ENCODE measurements around the gene VPS54.

VPS54 gene

GRCh38 chr2:63990072-63990471, 29.2 kb downstream of the VPS54 start:
- no peak for TF ChIP-seq SIN3A (IDR thresholded peaks at IDR 0.05; ENCODE audit: borderline replicate concordance, insufficient read depth, low read length)
- TF ChIP-seq POLR2AphosphoS5 (IDR thresholded peaks at IDR 0.05; ENCODE audit: low read depth, low read length), result no peak
- no peak for TF ChIP-seq FOXP2 (optimal IDR thresholded peaks at IDR 0.05; ENCODE audit: borderline replicate concordance, extremely low read depth, extremely low read length, insufficient read depth)
- TF ChIP-seq TAF1 (IDR thresholded peaks at IDR 0.05; ENCODE audit: borderline replicate concordance, insufficient read depth, low read length), result no peak
- TF ChIP-seq, protein P1, sequence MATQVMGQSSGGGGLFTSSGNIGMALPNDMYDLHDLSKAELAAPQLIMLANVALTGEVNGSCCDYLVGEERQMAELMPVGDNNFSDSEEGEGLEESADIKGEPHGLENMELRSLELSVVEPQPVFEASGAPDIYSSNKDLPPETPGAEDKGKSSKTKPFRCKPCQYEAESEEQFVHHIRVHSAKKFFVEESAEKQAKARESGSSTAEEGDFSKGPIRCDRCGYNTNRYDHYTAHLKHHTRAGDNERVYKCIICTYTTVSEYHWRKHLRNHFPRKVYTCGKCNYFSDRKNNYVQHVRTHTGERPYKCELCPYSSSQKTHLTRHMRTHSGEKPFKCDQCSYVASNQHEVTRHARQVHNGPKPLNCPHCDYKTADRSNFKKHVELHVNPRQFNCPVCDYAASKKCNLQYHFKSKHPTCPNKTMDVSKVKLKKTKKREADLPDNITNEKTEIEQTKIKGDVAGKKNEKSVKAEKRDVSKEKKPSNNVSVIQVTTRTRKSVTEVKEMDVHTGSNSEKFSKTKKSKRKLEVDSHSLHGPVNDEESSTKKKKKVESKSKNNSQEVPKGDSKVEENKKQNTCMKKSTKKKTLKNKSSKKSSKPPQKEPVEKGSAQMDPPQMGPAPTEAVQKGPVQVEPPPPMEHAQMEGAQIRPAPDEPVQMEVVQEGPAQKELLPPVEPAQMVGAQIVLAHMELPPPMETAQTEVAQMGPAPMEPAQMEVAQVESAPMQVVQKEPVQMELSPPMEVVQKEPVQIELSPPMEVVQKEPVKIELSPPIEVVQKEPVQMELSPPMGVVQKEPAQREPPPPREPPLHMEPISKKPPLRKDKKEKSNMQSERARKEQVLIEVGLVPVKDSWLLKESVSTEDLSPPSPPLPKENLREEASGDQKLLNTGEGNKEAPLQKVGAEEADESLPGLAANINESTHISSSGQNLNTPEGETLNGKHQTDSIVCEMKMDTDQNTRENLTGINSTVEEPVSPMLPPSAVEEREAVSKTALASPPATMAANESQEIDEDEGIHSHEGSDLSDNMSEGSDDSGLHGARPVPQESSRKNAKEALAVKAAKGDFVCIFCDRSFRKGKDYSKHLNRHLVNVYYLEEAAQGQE (IDR thresholded peaks at IDR 0.05; ENCODE audit: insufficient read depth in 1 of 2, low read depth in 2 of 2, low read length in 2 of 2), result no peak

GRCh38 chr2:63984606-63985359, 34.4 kb downstream of the VPS54 start:
- no peak for TF ChIP-seq POLR2AphosphoS5 (IDR thresholded peaks at IDR 0.05; ENCODE audit: low read depth, low read length)
- TF ChIP-seq TAF1 (IDR thresholded peaks at IDR 0.05; ENCODE audit: borderline replicate concordance, insufficient read depth, low read length), result no peak
- TF ChIP-seq FOXP2 (optimal IDR thresholded peaks at IDR 0.05; ENCODE audit: borderline replicate concordance, extremely low read depth, extremely low read length, insufficient read depth), result no peak
- TF ChIP-seq, protein P1 (IDR thresholded peaks at IDR 0.05; ENCODE audit: insufficient read depth in 1 of 2, low read depth in 2 of 2, low read length in 2 of 2), result no peak
- TF ChIP-seq SIN3A (IDR thresholded peaks at IDR 0.05; ENCODE audit: borderline replicate concordance, insufficient read depth, low read length), result no peak

- TF ChIP-seq POLR2AphosphoS5 (IDR thresholded peaks at IDR 0.05; ENCODE audit: low read depth, low read length) (peak; percentile 36; the same call in 1 of the 2 replicates), TAF1 (IDR thresholded peaks at IDR 0.05; ENCODE audit: borderline replicate concordance, insufficient read depth, low read length) (peak; percentile 41; the same call in 1 of the 2 replicates)
- TF ChIP-seq, protein P1 (IDR thresholded peaks at IDR 0.05; ENCODE audit: insufficient read depth in 1 of 2, low read depth in 2 of 2, low read length in 2 of 2), result no peak
Observed at GRCh38 chr2:63983986-63984605, 35.1 kb downstream of the VPS54 start.

GRCh38 chr2:63982335-63982734, 36.9 kb downstream of the VPS54 start:
- TF ChIP-seq TAF1 (IDR thresholded peaks at IDR 0.05; ENCODE audit: borderline replicate concordance, insufficient read depth, low read length) (no peak), FOXP2 (optimal IDR thresholded peaks at IDR 0.05; ENCODE audit: borderline replicate concordance, extremely low read depth, extremely low read length, insufficient read depth) (no peak), POLR2AphosphoS5 (IDR thresholded peaks at IDR 0.05; ENCODE audit: low read depth, low read length) (no peak), SIN3A (IDR thresholded peaks at IDR 0.05; ENCODE audit: borderline replicate concordance, insufficient read depth, low read length) (no peak)
- TF ChIP-seq, protein P1 (IDR thresholded peaks at IDR 0.05; ENCODE audit: insufficient read depth in 1 of 2, low read depth in 2 of 2, low read length in 2 of 2), result no peak
